ENCODE measurements around the gene ALPK1. TPM values are rescaled to one million over a fixed set of nuclear protein-coding genes. Genes with fewer than 3 reads are reported as not detected.
A peak's percentile ranks its signal among the peaks of the same experiment; 100 is the strongest.
"Not testable (repeated sequence)": the region's sequence is repeated elsewhere in the genome, so short reads cannot be mapped to it uniquely, and the experiment has no call there.

ALPK1 gene
- polyA plus RNA-seq, 1 donor from 2014 or later: 4.5 TPM

GRCh38 chr4:112302320-112303274, 5.4 kb downstream of the ALPK1 start:
- Mint-ChIP-seq H3K4me3 (no peak overlapping the region), H3K4me1 (peaks cover 7 to 22% (median 15%) of the 10 kb centered on the region in 3 donors), H3K36me3 (peaks cover 4% of the 10 kb centered on the region), H3K9me3 (no peaks in the 10 kb centered on the region), H3K27me3 (no peaks in the 10 kb centered on the region), H3K27ac (no peak overlapping the region)

GRCh38 chr4:112305477-112305876, 8.3 kb downstream of the ALPK1 start:
- H3K9me3 Mint-ChIP-seq, H3K36me3 Mint-ChIP-seq, H3K27ac Mint-ChIP-seq, H3K27me3 Mint-ChIP-seq, H3K4me1 Mint-ChIP-seq, H3K4me3 Mint-ChIP-seq: not testable (repeated sequence)

- not testable (repeated sequence) for H3K27me3 Mint-ChIP-seq, H3K4me3 Mint-ChIP-seq
Observed at GRCh38 chr4:112309263-112309791, 12.2 kb downstream of the ALPK1 start.

GRCh38 chr4:112311516-112311915, 14.3 kb downstream of the ALPK1 start:
- Mint-ChIP-seq H3K9me3 (no peaks in the 10 kb centered on the region), H3K4me1 (peaks cover 15 to 23% (median 15%) of the 10 kb centered on the region in 3 donors), H3K27ac (peak overlapping the region in 2 of 3 donors; percentile 43 to 74), H3K4me3 (peak overlapping the region; percentile 27 to 90 (median 57)), H3K27me3 (no peaks in the 10 kb centered on the region), H3K36me3 (peaks cover 4% of the 10 kb centered on the region)

More at GRCh38 chr4:112309263-112309791, 12.2 kb downstream of the ALPK1 start:
- not testable (repeated sequence) for H3K9me3 Mint-ChIP-seq, H3K36me3 Mint-ChIP-seq
- Mint-ChIP-seq H3K27ac (peak overlapping the region in 1 of 3 donors; percentile 73), H3K4me1 (peaks cover 5 to 14% (median 8%) of the 10 kb centered on the region in 3 donors)

- no peak overlapping the region for H3K4me3 Mint-ChIP-seq
- no peaks in the 10 kb centered on the region for H3K9me3 Mint-ChIP-seq
- H3K36me3 Mint-ChIP-seq: no peaks in the 10 kb centered on the region
- no peaks in the 10 kb centered on the region for H3K27me3 Mint-ChIP-seq
- H3K27ac Mint-ChIP-seq: peak overlapping the region in 1 of 3 donors; percentile 94
- H3K4me1 Mint-ChIP-seq: peaks cover 12 to 18% (median 12%) of the 10 kb centered on the region in 3 donors
Observed at GRCh38 chr4:112312610-112313239, 15.6 kb downstream of the ALPK1 start.

- peak overlapping the region in 1 of 4 donors; percentile 14 for H3K4me3 Mint-ChIP-seq
- H3K4me1 Mint-ChIP-seq: peaks cover 12 to 18% (median 17%) of the 10 kb centered on the region in 3 donors
- H3K9me3 Mint-ChIP-seq: no peaks in the 10 kb centered on the region
- peak overlapping the region in 1 of 3 donors; percentile 51 for H3K27ac Mint-ChIP-seq
- no peaks in the 10 kb centered on the region for H3K36me3 Mint-ChIP-seq
- H3K27me3 Mint-ChIP-seq: no peaks in the 10 kb centered on the region
Observed at GRCh38 chr4:112315446-112315845, 18.3 kb downstream of the ALPK1 start.

- H3K9me3 Mint-ChIP-seq: no peaks in the 10 kb centered on the region
- no peak overlapping the region for H3K27ac Mint-ChIP-seq
- H3K36me3 Mint-ChIP-seq: no peaks in the 10 kb centered on the region
- H3K4me1 Mint-ChIP-seq: peaks cover 11 to 18% (median 17%) of the 10 kb centered on the region in 3 donors
- H3K4me3 Mint-ChIP-seq: no peak overlapping the region
- no peaks in the 10 kb centered on the region for H3K27me3 Mint-ChIP-seq
Observed at GRCh38 chr4:112316360-112316759, 19.2 kb downstream of the ALPK1 start.

GRCh38 chr4:112318239-112319142, 21.3 kb downstream of the ALPK1 start:
- Mint-ChIP-seq H3K36me3 (no peaks in the 10 kb centered on the region), H3K4me1 (peaks cover 14 to 20% (median 18%) of the 10 kb centered on the region in 3 donors)

GRCh38 chr4:112321776-112322684, 24.9 kb downstream of the ALPK1 start:
- H3K27me3 Mint-ChIP-seq: no peaks in the 10 kb centered on the region
- H3K36me3 Mint-ChIP-seq: no peaks in the 10 kb centered on the region
- peak overlapping the region in 2 of 4 donors; percentile 13 to 25 for H3K4me3 Mint-ChIP-seq
- no peak overlapping the region for H3K27ac Mint-ChIP-seq
- no peaks in the 10 kb centered on the region for H3K9me3 Mint-ChIP-seq
- peaks cover 4 to 13% (median 9%) of the 10 kb centered on the region in 3 donors for H3K4me1 Mint-ChIP-seq

More at GRCh38 chr4:112318239-112319142, 21.3 kb downstream of the ALPK1 start:
- Mint-ChIP-seq H3K9me3 (no peaks in the 10 kb centered on the region), H3K27me3 (no peaks in the 10 kb centered on the region), H3K27ac (peak overlapping the region in 1 of 3 donors; percentile 19), H3K4me3 (no peak overlapping the region)

- no peaks in the 10 kb centered on the region for H3K9me3 Mint-ChIP-seq
- peaks cover 4 to 13% (median 5%) of the 10 kb centered on the region in 3 donors for H3K4me1 Mint-ChIP-seq
- no peaks in the 10 kb centered on the region for H3K36me3 Mint-ChIP-seq
- H3K4me3 Mint-ChIP-seq: no peak overlapping the region
- H3K27ac Mint-ChIP-seq: no peak overlapping the region
- H3K27me3 Mint-ChIP-seq: no peaks in the 10 kb centered on the region
Observed at GRCh38 chr4:112322866-112323265, 25.7 kb downstream of the ALPK1 start.

- Mint-ChIP-seq H3K27me3 (no peaks in the 10 kb centered on the region), H3K9me3 (no peaks in the 10 kb centered on the region), H3K36me3 (no peaks in the 10 kb centered on the region), H3K27ac (no peak overlapping the region), H3K4me1 (peaks cover 4 to 10% (median 5%) of the 10 kb centered on the region in 3 donors), H3K4me3 (no peak overlapping the region)
Observed at GRCh38 chr4:112325530-112325929, 28.4 kb downstream of the ALPK1 start.

- Mint-ChIP-seq H3K4me1 (peaks cover 0 to 2% (median 0%) of the 10 kb centered on the region in 3 donors), H3K27ac (peak overlapping the region in 1 of 3 donors; percentile 24), H3K4me3 (peak overlapping the region in 3 of 4 donors; percentile 18 to 80 (median 35)), H3K36me3 (peaks cover 1% of the 10 kb centered on the region), H3K9me3 (no peaks in the 10 kb centered on the region), H3K27me3 (no peaks in the 10 kb centered on the region)
Observed at GRCh38 chr4:112327965-112328733, 31.0 kb downstream of the ALPK1 start.

GRCh38 chr4:112328734-112329130, 31.6 kb downstream of the ALPK1 start:
- peaks cover 0 to 2% (median 0%) of the 10 kb centered on the region in 3 donors for H3K4me1 Mint-ChIP-seq
- H3K9me3 Mint-ChIP-seq: no peaks in the 10 kb centered on the region
- H3K36me3 Mint-ChIP-seq: peaks cover 1% of the 10 kb centered on the region
- no peak overlapping the region for H3K27ac Mint-ChIP-seq
- no peaks in the 10 kb centered on the region for H3K27me3 Mint-ChIP-seq
- H3K4me3 Mint-ChIP-seq: no peak overlapping the region
